HepG2 (cell line): ENCODE measurements around the gene ABCA4. TPM values are rescaled to one million over a fixed set of nuclear protein-coding genes. Genes with fewer than 3 reads are reported as not detected.

ENCODE experiments used
- DPF2 ChIP-seq: sonication (generic); formaldehyde crosslinking; IDR thresholded peaks from 2 replicates; pipeline ENCODE4 v1.4.0; 2020; ENCODE audit warnings: mild to moderate bottlenecking, low read depth, missing genetic modification reagents, borderline replicate concordance
- FIP1L1 ChIP-seq: fragments of 200-400 bp; formaldehyde crosslinking; IDR thresholded peaks from 2 replicates; pipeline ENCODE4 v1.6.1; 2018; ENCODE audit warnings: low read depth, mild to moderate bottlenecking, low read length, moderate library complexity, borderline replicate concordance; ENCODE audit not compliant: insufficient read depth
- FOXA1 ChIP-seq, 2 experiments: fragments of 450-650 bp in 1 of 2; sonication (generic) in 1 of 2; formaldehyde crosslinking in 1 of 2; IDR thresholded peaks; 2 replicates each; pipeline versions ENCODE4 v1.4.0 to v1.6.1; 2016 to 2020; ENCODE audit warnings: missing genetic modification reagents in 1 of 2
- HMG20A ChIP-seq: IDR thresholded peaks from 2 replicates; pipeline ENCODE4 v1.6.1; 2016; ENCODE audit warnings: borderline replicate concordance
- ISL2 ChIP-seq: sonication (generic); formaldehyde crosslinking; IDR thresholded peaks from 2 replicates; pipeline ENCODE4 v1.5.0; 2020; ENCODE audit warnings: missing genetic modification reagents
- KMT2B ChIP-seq: IDR thresholded peaks from 2 replicates; pipeline ENCODE4 v1.6.1; 2016; ENCODE audit warnings: missing genetic modification reagents, missing compliant biosample characterization
- MAF1 ChIP-seq: sonication (generic); formaldehyde crosslinking; IDR thresholded peaks from 2 replicates; pipeline ENCODE4 v1.5.0; 2020; ENCODE audit warnings: missing genetic modification reagents, borderline replicate concordance
- NFYB ChIP-seq: sonication (generic); formaldehyde crosslinking; IDR thresholded peaks from 2 replicates; pipeline ENCODE4 v1.4.0; 2020; ENCODE audit warnings: missing genetic modification reagents
- SKIL ChIP-seq: sonication (generic); formaldehyde crosslinking; IDR thresholded peaks from 2 replicates; pipeline ENCODE4 v1.8.0; 2022; ENCODE audit warnings: missing genetic modification reagents, mild to moderate bottlenecking, moderate library complexity, borderline replicate concordance
- SMARCE1 ChIP-seq: fragments of 450-650 bp; IDR thresholded peaks from 2 replicates; pipeline ENCODE4 v1.6.1; 2017; ENCODE audit warnings: borderline replicate concordance
- SNAI1 ChIP-seq: sonication (generic); formaldehyde crosslinking; IDR thresholded peaks from 2 replicates; pipeline ENCODE4 v1.5.0; 2020; ENCODE audit warnings: mild to moderate bottlenecking, missing genetic modification reagents, borderline replicate concordance
- SRSF1 ChIP-seq: fragments of 200-400 bp; formaldehyde crosslinking; optimal IDR thresholded peaks from 2 replicates; pipeline ENCODE3; 2017; ENCODE audit warnings: mild to moderate bottlenecking, low read depth, low read length, moderate library complexity
- STAT6 ChIP-seq: sonication (generic); formaldehyde crosslinking; IDR thresholded peaks from 2 replicates; pipeline ENCODE4 v1.4.0; 2020; ENCODE audit warnings: missing genetic modification reagents, mild to moderate bottlenecking, borderline replicate concordance
- THRA ChIP-seq: sonication (generic); formaldehyde crosslinking; IDR thresholded peaks from 2 replicates; pipeline ENCODE4 v1.4.0; 2020; ENCODE audit warnings: missing genetic modification reagents, borderline replicate concordance
- ZBTB43 ChIP-seq: sonication (generic); formaldehyde crosslinking; conservative IDR thresholded peaks from 2 replicates; pipeline ENCODE4 v1.4.0; 2020; ENCODE audit warnings: missing genetic modification reagents
- ZMYM3 ChIP-seq: sonication (generic); formaldehyde crosslinking; IDR thresholded peaks from 2 replicates; pipeline ENCODE4 v1.5.1; 2020; ENCODE audit warnings: mild to moderate bottlenecking, missing genetic modification reagents
- ZNF205 ChIP-seq: IDR thresholded peaks from 2 replicates; pipeline ENCODE4 v1.6.1; 2018; ENCODE audit warnings: missing biosample characterization, missing genetic modification reagents
- ZNF234 ChIP-seq: sonication (generic); formaldehyde crosslinking; conservative IDR thresholded peaks from 2 replicates; pipeline ENCODE4 v1.5.1; 2020; ENCODE audit warnings: mild to moderate bottlenecking, missing genetic modification reagents
- ZNF562 ChIP-seq: sonication (generic); formaldehyde crosslinking; IDR thresholded peaks from 2 replicates; pipeline ENCODE4 v1.8.0; 2022; ENCODE audit warnings: missing genetic modification reagents, borderline replicate concordance
- ZNF576 ChIP-seq: sonication (generic); formaldehyde crosslinking; IDR thresholded peaks from 2 replicates; pipeline ENCODE4 v1.4.0; 2020; ENCODE audit warnings: mild to moderate bottlenecking, missing genetic modification reagents
- ZNF605 ChIP-seq: sonication (generic); formaldehyde crosslinking; IDR thresholded peaks from 2 replicates; pipeline ENCODE4 v1.8.0; 2022; ENCODE audit warnings: mild to moderate bottlenecking, missing genetic modification reagents
- polyA plus RNA-seq, 8 experiments: library from polyadenylated mRNA; depleted of rRNA in 3 of 8; stranded (reverse) in 7 of 8; unstranded in 1 of 8; fragments of >200 nt; fragmentation: Illumina TruSeq in 4 of 8; extraction: Trizol in 4 of 8; gene quantifications; 2 replicates each; pipeline versions ENCODE4 v1.2.1 to v1.2.3, GENCODE V29; 2011 to 2016; ENCODE audit warnings: low read depth in 4 of 8, missing spikeins in 1 of 8, mixed read lengths in 1 of 8; ENCODE audit not compliant: insufficient read depth in 1 of 8
- total RNA-seq, 5 experiments: library from RNA; depleted of rRNA; stranded (reverse); fragments of >200 nt; fragmentation: Illumina TruSeq; extraction: Trizol; gene quantifications; 2 replicates each; pipeline ENCODE4 v1.2.3, GENCODE V29; 2016; ENCODE audit warnings: low read depth in 1 of 5

ABCA4 gene
- total and polyA plus RNA-seq, 2 of the 13 experiments (the other 11 are each of a cell fraction or from before 2014, with no cell fraction given) = 0.24 to 0.67 TPM

GRCh38 chr1:94022471-94023189 is 98.3 kb downstream of the ABCA4 start (continued):
- TF ChIP-seq SNAI1 (CRISPR knock-in tag) = no peak
- no peak for TF ChIP-seq ZNF576
- TF ChIP-seq KMT2B (CRISPR knock-in tag) = no peak
- no peak for TF ChIP-seq SMARCE1
- TF ChIP-seq MAF1 (CRISPR knock-in tag) = no peak
- no peak for TF ChIP-seq FOXA1 (IDR thresholded peaks at IDR 0.05)
- peak; percentile 77 for TF ChIP-seq FOXA1 (CRISPR knock-in tag; IDR thresholded peaks at IDR 0.05)
- no peak for TF ChIP-seq FIP1L1
- TF ChIP-seq ZNF205 (CRISPR knock-in tag) = no peak
- no peak for TF ChIP-seq DPF2 (CRISPR knock-in tag)
- TF ChIP-seq SKIL = no peak
- TF ChIP-seq ZNF562 (CRISPR knock-in tag) = no peak
- TF ChIP-seq ZNF605 (CRISPR knock-in tag) = no peak
- 0 out of 2 replicates have a peak, but pooled peaks have one; percentile 22 for TF ChIP-seq ISL2 (CRISPR knock-in tag)
- TF ChIP-seq THRA (CRISPR knock-in tag) = no peak
- TF ChIP-seq HMG20A (CRISPR knock-in tag) = peak; percentile 63; the same call in 1 of the 2 replicates
- no peak for TF ChIP-seq STAT6
- no peak for TF ChIP-seq ZNF234 (CRISPR knock-in tag)
- no peak for TF ChIP-seq SRSF1
- TF ChIP-seq ZMYM3 (CRISPR knock-in tag) = no peak
- TF ChIP-seq NFYB (CRISPR knock-in tag) = no peak
- no peak for TF ChIP-seq ZBTB43 (CRISPR knock-in tag)
